Erythroblast (primary cell): ENCODE results near the gene NEK3.

Experiments used
- GATA1 ChIP-seq: IDR thresholded peaks from 2 replicates; pipeline ENCODE4 v1.6.1; 2011; ENCODE audit warnings: low read depth, mild to moderate bottlenecking, control low read depth, low read length, moderate library complexity
- POLR2A ChIP-seq: IDR thresholded peaks from 2 replicates; pipeline ENCODE4 v1.6.1; 2011; ENCODE audit warnings: mild to moderate bottlenecking, low read length

GRCh38 chr13:52092087-52092486, 67.3 kb downstream of the NEK3 start:
- TF ChIP-seq POLR2A: no peak
- TF ChIP-seq GATA1: no peak
